ENCODE results near the gene TMTC1.

GRCh38 chr12:29589286-29589820, 194.4 kb downstream of the TMTC1 start:
- TF ChIP-seq EZH2 (IDR thresholded peaks at IDR 0.05; ENCODE audit: borderline replicate concordance, low read length), result no peak
- TF ChIP-seq CTCF (IDR thresholded peaks at IDR 0.05; ENCODE audit: low read length), result no peak

Measured in OCI-LY1 (cell line).